ENCODE measurements around the gene YBX1.

Gene YBX1

GRCh38 chr1:42676534-42677087 lies 5.6 kb upstream of the YBX1 start:
- H2AFZ ChIP-seq (ENCODE audit: low read depth, low read length): no peak overlapping the region
- no peaks in the 10 kb centered on the region for H3K9me3 ChIP-seq (ENCODE audit: control insufficient read depth, low read length)
- H3K4me1 ChIP-seq (ENCODE audit: control insufficient read depth, insufficient read depth, low read depth, low read length): no peaks in the 10 kb centered on the region
- no peak overlapping the region for H3K14ac ChIP-seq (ENCODE audit: low read length in 2 of 2)
- H4K91ac ChIP-seq (ENCODE audit: low read length): no peak overlapping the region
- no peak overlapping the region for H2BK15ac ChIP-seq (ENCODE audit: low read depth, poor library complexity, severe bottlenecking)
- no peak overlapping the region for H2BK120ac ChIP-seq (ENCODE audit: low read depth, low read length)
- no peak overlapping the region for H2BK5ac ChIP-seq (ENCODE audit: low read depth, low read length, poor library complexity, severe bottlenecking)
- H3K4me3 ChIP-seq (ENCODE audit: insufficient read depth in 1 of 2, low read depth in 1 of 2, low read length in 2 of 2): no peak overlapping the region
- no peak overlapping the region for H3K23ac ChIP-seq (ENCODE audit: low read length in 2 of 2)
- H4K8ac ChIP-seq (ENCODE audit: low read length): peak overlapping the region; percentile 2
- H3K27me3 ChIP-seq (ENCODE audit: control insufficient read depth in 1 of 2, insufficient read depth in 1 of 2, low read length in 2 of 2): no peaks in the 10 kb centered on the region
- peaks cover 12 to 37% of the 10 kb centered on the region in 2 experiments for H3K36me3 ChIP-seq (ENCODE audit: control insufficient read depth in 1 of 2, insufficient read depth in 2 of 2, low read depth in 1 of 2, low read length in 2 of 2)
- no peaks in the 10 kb centered on the region for H3K79me1 ChIP-seq (replicated peaks; ENCODE audit: low read length, poor library complexity, severe bottlenecking)
- WGBS: 93% methylated on average over 3 of the region's 3 CpGs
- no peak overlapping the region for H3K4me2 ChIP-seq (ENCODE audit: low read length, poor library complexity, severe bottlenecking)
- H3K9ac ChIP-seq (ENCODE audit: low read length): no peak overlapping the region
- H3K27ac ChIP-seq (ENCODE audit: low read length, poor library complexity, severe bottlenecking): no peak overlapping the region
- H3K18ac ChIP-seq (ENCODE audit: low read depth in 1 of 2, low read length in 2 of 2): no peak overlapping the region
- H3K4ac ChIP-seq (ENCODE audit: low read depth in 1 of 2, low read length in 2 of 2): no peak overlapping the region
- DNase-seq: no peak
- no peak overlapping the region for H2BK12ac ChIP-seq (ENCODE audit: low read length in 2 of 2)
- H2AK5ac ChIP-seq (ENCODE audit: low read length, severe bottlenecking): no peak overlapping the region

- H3K4me2 ChIP-seq (ENCODE audit: low read length, poor library complexity, severe bottlenecking): no peak overlapping the region
- no peak overlapping the region for H3K23ac ChIP-seq (ENCODE audit: low read length in 2 of 2)
- 89% methylated on average over 10 of the region's 10 CpGs for WGBS
- no peaks in the 10 kb centered on the region for H3K79me1 ChIP-seq (replicated peaks; ENCODE audit: low read length, poor library complexity, severe bottlenecking)
- H3K4ac ChIP-seq (ENCODE audit: low read depth in 1 of 2, low read length in 2 of 2): no peak overlapping the region
- no peak overlapping the region for H2BK120ac ChIP-seq (ENCODE audit: low read depth, low read length)
- no peak overlapping the region for H4K8ac ChIP-seq (ENCODE audit: low read length)
- H3K4me1 ChIP-seq (ENCODE audit: control insufficient read depth, insufficient read depth, low read depth, low read length): peaks cover 2% of the 10 kb centered on the region
- no peak overlapping the region for H3K18ac ChIP-seq (ENCODE audit: low read depth in 1 of 2, low read length in 2 of 2)
- H2AFZ ChIP-seq (ENCODE audit: low read depth, low read length): no peak overlapping the region
- H3K14ac ChIP-seq (ENCODE audit: low read length in 2 of 2): no peak overlapping the region
- H4K91ac ChIP-seq (ENCODE audit: low read length): no peak overlapping the region
- peak overlapping the region; percentile 97 for H3K9ac ChIP-seq (ENCODE audit: low read length)
- H3K27me3 ChIP-seq (ENCODE audit: control insufficient read depth in 1 of 2, insufficient read depth in 1 of 2, low read length in 2 of 2): no peaks in the 10 kb centered on the region
- peak overlapping the region in 1 of 2 experiments; percentile 89 for H3K4me3 ChIP-seq (ENCODE audit: insufficient read depth in 1 of 2, low read depth in 1 of 2, low read length in 2 of 2)
- H3K36me3 ChIP-seq (ENCODE audit: control insufficient read depth in 1 of 2, insufficient read depth in 2 of 2, low read depth in 1 of 2, low read length in 2 of 2): peaks cover 8 to 30% of the 10 kb centered on the region in 2 experiments
- no peak overlapping the region for H2BK15ac ChIP-seq (ENCODE audit: low read depth, poor library complexity, severe bottlenecking)
- no peak overlapping the region for H2AK5ac ChIP-seq (ENCODE audit: low read length, severe bottlenecking)
- no peak overlapping the region for H2BK5ac ChIP-seq (ENCODE audit: low read depth, low read length, poor library complexity, severe bottlenecking)
- DNase-seq: peak; percentile 23
- H3K27ac ChIP-seq (ENCODE audit: low read length, poor library complexity, severe bottlenecking): no peak overlapping the region
- no peaks in the 10 kb centered on the region for H3K9me3 ChIP-seq (ENCODE audit: control insufficient read depth, low read length)
- no peak overlapping the region for H2BK12ac ChIP-seq (ENCODE audit: low read length in 2 of 2)
Measured at GRCh38 chr1:42679364-42679983, 2.7 kb upstream of the YBX1 start.

GRCh38 chr1:42680055-42680454 lies 2.2 kb upstream of the YBX1 start:
- no peak overlapping the region for H4K91ac ChIP-seq (ENCODE audit: low read length)
- peak overlapping the region; percentile 97 for H3K9ac ChIP-seq (ENCODE audit: low read length)
- H3K18ac ChIP-seq (ENCODE audit: low read depth in 1 of 2, low read length in 2 of 2): no peak overlapping the region
- H3K9me3 ChIP-seq (ENCODE audit: control insufficient read depth, low read length): no peaks in the 10 kb centered on the region
- H2BK120ac ChIP-seq (ENCODE audit: low read depth, low read length): no peak overlapping the region
- 94% methylated on average over 2 of the region's 2 CpGs for WGBS
- H3K36me3 ChIP-seq (ENCODE audit: control insufficient read depth in 1 of 2, insufficient read depth in 2 of 2, low read depth in 1 of 2, low read length in 2 of 2): peaks cover 5 to 30% of the 10 kb centered on the region in 2 experiments
- no peak overlapping the region for H2BK5ac ChIP-seq (ENCODE audit: low read depth, low read length, poor library complexity, severe bottlenecking)
- H2AFZ ChIP-seq (ENCODE audit: low read depth, low read length): no peak overlapping the region
- H3K4ac ChIP-seq (ENCODE audit: low read depth in 1 of 2, low read length in 2 of 2): no peak overlapping the region
- H3K4me3 ChIP-seq (ENCODE audit: insufficient read depth in 1 of 2, low read depth in 1 of 2, low read length in 2 of 2): peak overlapping the region in 1 of 2 experiments; percentile 89
- no peak overlapping the region for H3K27ac ChIP-seq (ENCODE audit: low read length, poor library complexity, severe bottlenecking)
- H2BK15ac ChIP-seq (ENCODE audit: low read depth, poor library complexity, severe bottlenecking): no peak overlapping the region
- no peak for DNase-seq
- H2BK12ac ChIP-seq (ENCODE audit: low read length in 2 of 2): no peak overlapping the region
- no peak overlapping the region for H3K14ac ChIP-seq (ENCODE audit: low read length in 2 of 2)
- H3K4me1 ChIP-seq (ENCODE audit: control insufficient read depth, insufficient read depth, low read depth, low read length): peaks cover 2% of the 10 kb centered on the region
- no peak overlapping the region for H4K8ac ChIP-seq (ENCODE audit: low read length)
- H3K23ac ChIP-seq (ENCODE audit: low read length in 2 of 2): no peak overlapping the region
- H3K79me1 ChIP-seq (replicated peaks; ENCODE audit: low read length, poor library complexity, severe bottlenecking): no peaks in the 10 kb centered on the region
- H3K4me2 ChIP-seq (ENCODE audit: low read length, poor library complexity, severe bottlenecking): no peak overlapping the region
- no peaks in the 10 kb centered on the region for H3K27me3 ChIP-seq (ENCODE audit: control insufficient read depth in 1 of 2, insufficient read depth in 1 of 2, low read length in 2 of 2)
- no peak overlapping the region for H2AK5ac ChIP-seq (ENCODE audit: low read length, severe bottlenecking)

- Histone ChIP-seq H3K4me3 (ENCODE audit: insufficient read depth in 1 of 2, low read depth in 1 of 2, low read length in 2 of 2) (peak overlapping the region; percentile 78 to 89), H3K9ac (ENCODE audit: low read length) (peak overlapping the region; percentile 97), H4K8ac (ENCODE audit: low read length) (no peak overlapping the region), H2BK12ac (ENCODE audit: low read length in 2 of 2) (no peak overlapping the region), H3K23ac (ENCODE audit: low read length in 2 of 2) (no peak overlapping the region), H2BK15ac (ENCODE audit: low read depth, poor library complexity, severe bottlenecking) (no peak overlapping the region), H3K18ac (ENCODE audit: low read depth in 1 of 2, low read length in 2 of 2) (no peak overlapping the region), H3K4ac (ENCODE audit: low read depth in 1 of 2, low read length in 2 of 2) (peak overlapping the region in 1 of 2 experiments; percentile 60), H3K14ac (ENCODE audit: low read length in 2 of 2) (peak overlapping the region in 1 of 2 experiments; percentile 61), H2BK5ac (ENCODE audit: low read depth, low read length, poor library complexity, severe bottlenecking) (no peak overlapping the region), H3K27ac (ENCODE audit: low read length, poor library complexity, severe bottlenecking) (peak overlapping the region; percentile 96), H4K91ac (ENCODE audit: low read length) (no peak overlapping the region), H2BK120ac (ENCODE audit: low read depth, low read length) (no peak overlapping the region), H2AK5ac (ENCODE audit: low read length, severe bottlenecking) (no peak overlapping the region), H3K9me3 (ENCODE audit: control insufficient read depth, low read length) (no peaks in the 10 kb centered on the region), H3K4me1 (ENCODE audit: control insufficient read depth, insufficient read depth, low read depth, low read length) (peaks cover 2% of the 10 kb centered on the region), H3K36me3 (ENCODE audit: control insufficient read depth in 1 of 2, insufficient read depth in 2 of 2, low read depth in 1 of 2, low read length in 2 of 2) (peaks cover 0 to 32% of the 10 kb centered on the region in 2 experiments), H3K27me3 (ENCODE audit: control insufficient read depth in 1 of 2, insufficient read depth in 1 of 2, low read length in 2 of 2) (no peaks in the 10 kb centered on the region), H3K79me1 (replicated peaks; ENCODE audit: low read length, poor library complexity, severe bottlenecking) (no peaks in the 10 kb centered on the region), H2AFZ (ENCODE audit: low read depth, low read length) (peak overlapping the region; percentile 29), H3K4me2 (ENCODE audit: low read length, poor library complexity, severe bottlenecking) (peak overlapping the region; percentile 54)
- 14% methylated on average over 18 of the region's 18 CpGs for WGBS
- peak; percentile 40 for DNase-seq
Measured at GRCh38 chr1:42680921-42681683, 1.1 kb upstream of the YBX1 start.
